OCI-LY1 (cell line): ENCODE data around the gene NUAK1.

ENCODE experiments used
- H2AFZ ChIP-seq: fragments of 200-600 bp; sonication (generic), shearing (Covaris generic); 2 replicates; pipeline ENCODE4 v1.6.0; 2014; ENCODE audit warnings: antibody characterized with exemption, mild to moderate bottlenecking, low read length
- H3F3A ChIP-seq: fragments of 200-600 bp; sonication (generic), shearing (Covaris generic); 2 replicates; pipeline ENCODE4 v1.6.0; 2014; ENCODE audit warnings: mild to moderate bottlenecking, antibody characterized with exemption, low read length, moderate library complexity; ENCODE audit not compliant: insufficient read depth
- H3K27ac ChIP-seq: fragments of 200-600 bp; sonication (generic); 2 replicates; pipeline ENCODE4 v1.5.1; 2014; ENCODE audit warnings: low read length, mixed run types, mild to moderate bottlenecking, low read depth; ENCODE audit not compliant: poor library complexity, severe bottlenecking
- H3K27me3 ChIP-seq: fragments of 200-600 bp; sonication (generic); 2 replicates; pipeline ENCODE4 v1.6.0; 2014; ENCODE audit warnings: antibody characterized with exemption, mild to moderate bottlenecking, low read length, moderate library complexity; ENCODE audit not compliant: insufficient read depth
- H3K36me3 ChIP-seq: fragments of 200-600 bp; sonication (generic); 2 replicates; pipeline ENCODE4 v1.6.1; 2014; ENCODE audit warnings: mild to moderate bottlenecking, antibody characterized with exemption, low read length, moderate library complexity, mixed read lengths; ENCODE audit not compliant: insufficient read depth
- H3K4me1 ChIP-seq: fragments of 200-600 bp; sonication (generic); 2 replicates; pipeline ENCODE4 v1.5.1; 2014; ENCODE audit warnings: mild to moderate bottlenecking, low read length, moderate library complexity; ENCODE audit not compliant: insufficient read depth, severe bottlenecking
- H3K4me2 ChIP-seq: fragments of 200-600 bp; sonication (generic), shearing (Covaris generic); 2 replicates; pipeline ENCODE4 v1.6.1; 2014; ENCODE audit warnings: low read length
- H3K4me3 ChIP-seq: fragments of 200-600 bp; sonication (generic); 2 replicates; pipeline ENCODE4 v1.5.1; 2014; ENCODE audit warnings: low read length, low read depth, mild to moderate bottlenecking, mixed read lengths; ENCODE audit not compliant: poor library complexity, severe bottlenecking
- H3K79me2 ChIP-seq: fragments of 200-600 bp; shearing (Covaris generic); 2 replicates; pipeline ENCODE4 v1.6.1; 2016; ENCODE audit warnings: mixed run types, low read length, mixed read lengths; ENCODE audit not compliant: insufficient read depth
- H3K9ac ChIP-seq: fragments of 200-600 bp; sonication (generic), shearing (Covaris generic); 2 replicates; pipeline ENCODE4 v1.6.1; 2014; ENCODE audit warnings: mild to moderate bottlenecking, low read length, mixed read lengths
- H3K9me2 ChIP-seq: fragments of 200-600 bp; sonication (generic), shearing (Covaris generic); 2 replicates; pipeline ENCODE4 v1.6.1; 2014; ENCODE audit warnings: low read depth, mild to moderate bottlenecking, low read length, mixed read lengths
- H3K9me3 ChIP-seq: fragments of 200-600 bp; shearing (Covaris generic); 2 replicates; pipeline ENCODE4 v1.6.1; 2014; ENCODE audit warnings: low read length, mixed read lengths
- H4K20me1 ChIP-seq: fragments of 200-600 bp; sonication (generic), shearing (Covaris generic); 2 replicates; pipeline ENCODE4 v1.6.0; 2016; ENCODE audit warnings: mild to moderate bottlenecking, low read length; ENCODE audit not compliant: insufficient read depth
- CTCF ChIP-seq: fragments of 200-600 bp; sonication (generic), shearing (Covaris generic); IDR thresholded peaks from 2 replicates; pipeline ENCODE4 v1.5.1; 2017; ENCODE audit warnings: mild to moderate bottlenecking, antibody characterized with exemption, low read length, moderate library complexity, mixed read lengths
- EZH2 ChIP-seq: fragments of 200-600 bp; sonication (generic), shearing (Covaris generic); IDR thresholded peaks from 2 replicates; pipeline ENCODE4 v1.8.0; 2017; ENCODE audit warnings: borderline replicate concordance, mixed run types, mild to moderate bottlenecking, antibody characterized with exemption, low read length, moderate library complexity, mixed read lengths

The NUAK1 gene

GRCh38 chr12:106141003-106141402 is 2.2 kb upstream of the NUAK1 start:
- Histone ChIP-seq H2AFZ (no peak overlapping the region), H3F3A (no peaks in the 10 kb centered on the region)

GRCh38 chr12:106140223-106140986 is 1.7 kb upstream of the NUAK1 start:
- no peaks in the 10 kb centered on the region for H3K79me2 ChIP-seq
- H3K9me3 ChIP-seq: no peaks in the 10 kb centered on the region
- no peaks in the 10 kb centered on the region for H3K27me3 ChIP-seq
- no peak overlapping the region for H3K27ac ChIP-seq
- H3K9me2 ChIP-seq: no peaks in the 10 kb centered on the region
- no peaks in the 10 kb centered on the region for H3K36me3 ChIP-seq
- H3K9ac ChIP-seq: no peak overlapping the region
- TF ChIP-seq CTCF (no peak), EZH2 (no peak)
- H3F3A ChIP-seq: no peaks in the 10 kb centered on the region
- H3K4me1 ChIP-seq: no peaks in the 10 kb centered on the region
- no peak overlapping the region for H2AFZ ChIP-seq
- H3K4me3 ChIP-seq: no peak overlapping the region
- no peak overlapping the region for H3K4me2 ChIP-seq
- no peaks in the 10 kb centered on the region for H4K20me1 ChIP-seq

More at GRCh38 chr12:106141003-106141402, 2.2 kb upstream of the NUAK1 start:
- TF ChIP-seq CTCF (no peak), EZH2 (no peak)
- H3K9me2 ChIP-seq: no peaks in the 10 kb centered on the region
- no peak overlapping the region for H3K9ac ChIP-seq
- no peak overlapping the region for H3K4me2 ChIP-seq
- no peaks in the 10 kb centered on the region for H3K9me3 ChIP-seq
- H4K20me1 ChIP-seq: no peaks in the 10 kb centered on the region
- no peak overlapping the region for H3K27ac ChIP-seq
- no peaks in the 10 kb centered on the region for H3K27me3 ChIP-seq
- no peak overlapping the region for H3K4me3 ChIP-seq
- no peaks in the 10 kb centered on the region for H3K36me3 ChIP-seq
- no peaks in the 10 kb centered on the region for H3K4me1 ChIP-seq
- no peaks in the 10 kb centered on the region for H3K79me2 ChIP-seq

- Histone ChIP-seq H3K9ac (no peak overlapping the region), H3K27ac (no peak overlapping the region), H3K4me3 (no peak overlapping the region), H2AFZ (no peak overlapping the region), H3K9me2 (no peaks in the 10 kb centered on the region), H3K9me3 (no peaks in the 10 kb centered on the region), H4K20me1 (no peaks in the 10 kb centered on the region), H3K27me3 (no peaks in the 10 kb centered on the region), H3K79me2 (no peaks in the 10 kb centered on the region), H3F3A (no peaks in the 10 kb centered on the region), H3K4me1 (no peaks in the 10 kb centered on the region), H3K4me2 (no peak overlapping the region), H3K36me3 (no peaks in the 10 kb centered on the region)
- TF ChIP-seq CTCF (no peak), EZH2 (no peak)
These were observed 843 bp upstream of the NUAK1 start for GRCh38 chr12:106139422-106140171.
